ENCODE results near the gene COL4A1.

COL4A1 gene

DNA sequence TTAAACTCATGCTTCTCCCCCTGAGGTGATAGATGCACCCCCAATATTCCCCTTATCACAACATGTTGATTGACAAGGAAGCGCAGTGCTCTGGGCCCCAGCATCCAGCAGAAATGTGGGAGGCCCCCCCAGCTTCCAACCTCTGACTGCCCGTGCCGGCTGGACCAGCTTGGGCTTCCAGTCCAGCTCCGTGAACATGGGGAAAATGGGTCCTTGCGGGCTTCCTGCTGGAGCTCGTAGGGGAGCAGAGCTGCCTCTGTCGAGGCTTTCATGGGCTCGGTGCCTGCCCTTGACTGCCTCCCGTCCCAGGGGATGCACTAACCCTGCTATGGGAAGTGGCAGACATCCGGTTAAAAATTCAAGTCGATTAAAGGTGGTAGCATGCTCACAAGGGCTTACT, 188.9 kb downstream of the COL4A1 start:
- Histone ChIP-seq H2BK15ac (ENCODE audit: low read length) (peak overlapping the region; percentile 81), H3K18ac (ENCODE audit: low read length) (peak overlapping the region; percentile 66), H4K8ac (ENCODE audit: low read depth, low read length) (no peak overlapping the region), H3K14ac (ENCODE audit: low read length) (no peak overlapping the region), H2AFZ (ENCODE audit: low read length) (no peak overlapping the region), H3K23ac (ENCODE audit: low read depth, low read length, poor library complexity) (no peak overlapping the region), H3K27me3 (ENCODE audit: control insufficient read depth in 3 of 3, insufficient read depth in 3 of 3, low read depth in 1 of 3, low read length in 3 of 3) (peaks cover 0 to 2% (median 0%) of the 10 kb centered on the region in 3 experiments), H2BK12ac (ENCODE audit: low read length) (no peak overlapping the region), H3K4ac (ENCODE audit: low read length) (no peak overlapping the region), H3K36me3 (replicated peaks in 1 of 2; ENCODE audit: control insufficient read depth in 2 of 2, insufficient read depth in 2 of 2, low read length in 2 of 2) (no peaks in the 10 kb centered on the region), H2BK5ac (ENCODE audit: low read length) (peak overlapping the region; percentile 31), H3K27ac (replicated peaks; ENCODE audit: low read length) (no peak overlapping the region), H3K79me1 (ENCODE audit: low read depth, low read length) (no peaks in the 10 kb centered on the region), H3K9ac (ENCODE audit: low read depth, low read length, poor library complexity) (no peak overlapping the region), H3K9me3 (replicated peaks in 1 of 2; ENCODE audit: control insufficient read depth in 2 of 2, insufficient read depth in 1 of 2, low read depth in 1 of 2, low read length in 2 of 2) (peaks cover 0 to 3% of the 10 kb centered on the region in 2 donors), H4K91ac (ENCODE audit: low read depth, low read length, poor library complexity) (no peak overlapping the region), H3K4me3 (ENCODE audit: low read length in 2 of 2) (no peak overlapping the region), H2BK120ac (ENCODE audit: low read depth, low read length) (no peak overlapping the region), H2AK5ac (ENCODE audit: low read depth, low read length) (peak overlapping the region; percentile 86), H3K4me1 (ENCODE audit: control insufficient read depth in 2 of 2, insufficient read depth in 1 of 2, low read depth in 1 of 2, low read length in 2 of 2) (peaks cover 6 to 7% of the 10 kb centered on the region in 2 donors), H3K4me2 (ENCODE audit: insufficient read depth, low read length, poor library complexity, severe bottlenecking) (no peak overlapping the region)
- WGBS, 2 donors (ENCODE audit: extremely low coverage in 2 of 2, insufficient read length in 2 of 2, insufficient replicate concordance in 1 of 2), result no CpG with 5 or more reads among the region's 11 CpGs
- no peak for DNase-seq (ENCODE audit: low spot score)

DNA sequence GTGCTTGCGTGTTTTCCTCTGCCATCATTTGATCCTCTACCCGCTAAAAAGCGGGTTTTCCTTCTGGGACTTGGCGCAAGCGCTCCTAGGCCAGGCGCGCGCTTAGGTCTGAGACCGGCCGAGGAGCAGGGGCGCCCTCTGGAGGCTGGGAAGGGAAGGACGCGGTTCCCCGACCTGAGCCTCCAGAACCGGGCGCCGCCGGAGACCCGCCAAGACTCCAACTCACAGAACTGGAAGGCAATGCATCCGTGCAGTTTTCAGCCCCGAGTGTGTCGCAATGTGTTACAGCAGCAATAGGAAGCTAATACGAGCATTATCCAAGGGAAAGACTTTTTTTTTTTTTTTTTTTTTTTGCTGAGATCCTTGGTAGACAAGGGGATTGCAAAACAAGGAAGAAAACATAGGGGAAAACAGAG, 190.9 kb downstream of the COL4A1 start:
- no CpG with 5 or more reads among the region's 23 CpGs for WGBS, 2 donors (ENCODE audit: extremely low coverage in 2 of 2, insufficient read length in 2 of 2, insufficient replicate concordance in 1 of 2)
- Histone ChIP-seq H3K4me1 (ENCODE audit: control insufficient read depth in 2 of 2, insufficient read depth in 1 of 2, low read depth in 1 of 2, low read length in 2 of 2) (peaks cover 6 to 9% of the 10 kb centered on the region in 2 donors), H3K4me2 (ENCODE audit: insufficient read depth, low read length, poor library complexity, severe bottlenecking) (no peak overlapping the region), H4K91ac (ENCODE audit: low read depth, low read length, poor library complexity) (no peak overlapping the region), H2BK5ac (ENCODE audit: low read length) (no peak overlapping the region), H2AK5ac (ENCODE audit: low read depth, low read length) (no peak overlapping the region), H3K18ac (ENCODE audit: low read length) (no peak overlapping the region), H3K23ac (ENCODE audit: low read depth, low read length, poor library complexity) (no peak overlapping the region), H3K9me3 (replicated peaks in 1 of 2; ENCODE audit: control insufficient read depth in 2 of 2, insufficient read depth in 1 of 2, low read depth in 1 of 2, low read length in 2 of 2) (peaks cover 0 to 3% of the 10 kb centered on the region in 2 donors), H2AFZ (ENCODE audit: low read length) (no peak overlapping the region), H4K8ac (ENCODE audit: low read depth, low read length) (no peak overlapping the region), H3K27ac (replicated peaks; ENCODE audit: low read length) (no peak overlapping the region), H3K36me3 (replicated peaks in 1 of 2; ENCODE audit: control insufficient read depth in 2 of 2, insufficient read depth in 2 of 2, low read length in 2 of 2) (no peaks in the 10 kb centered on the region), H3K4ac (ENCODE audit: low read length) (no peak overlapping the region), H3K9ac (ENCODE audit: low read depth, low read length, poor library complexity) (no peak overlapping the region), H3K27me3 (ENCODE audit: control insufficient read depth in 3 of 3, insufficient read depth in 3 of 3, low read depth in 1 of 3, low read length in 3 of 3) (peaks cover 0 to 2% (median 0%) of the 10 kb centered on the region in 3 experiments), H2BK15ac (ENCODE audit: low read length) (no peak overlapping the region), H3K4me3 (ENCODE audit: low read length in 2 of 2) (no peak overlapping the region), H3K14ac (ENCODE audit: low read length) (no peak overlapping the region), H3K79me1 (ENCODE audit: low read depth, low read length) (no peaks in the 10 kb centered on the region), H2BK120ac (ENCODE audit: low read depth, low read length) (no peak overlapping the region), H2BK12ac (ENCODE audit: low read length) (no peak overlapping the region)
- peak; percentile 61 for DNase-seq (ENCODE audit: low spot score)

DNA sequence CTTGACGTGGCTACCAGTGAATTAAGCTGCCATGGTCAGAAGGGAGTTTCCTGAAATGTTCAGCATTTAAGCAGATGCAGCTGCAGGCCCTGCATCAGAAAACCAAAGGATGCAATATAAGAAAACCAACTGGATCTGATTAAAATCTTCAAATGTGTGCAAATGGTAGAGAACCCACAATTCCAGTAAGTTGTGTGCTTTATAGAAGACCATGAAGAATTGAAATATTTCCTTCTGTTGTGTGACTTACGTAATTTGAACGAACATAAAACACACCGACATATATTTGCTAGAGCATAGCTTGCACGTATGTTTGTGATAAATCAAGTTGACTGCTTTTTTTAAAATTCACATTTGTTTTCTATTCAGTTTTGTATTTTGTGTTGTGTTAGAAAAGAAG, 191.4 kb downstream of the COL4A1 start:
- DNase-seq (ENCODE audit: low spot score), result no peak
- H3K36me3 ChIP-seq (replicated peaks in 1 of 2; ENCODE audit: control insufficient read depth in 2 of 2, insufficient read depth in 2 of 2, low read length in 2 of 2), result no peaks in the 10 kb centered on the region
- no peak overlapping the region for H3K23ac ChIP-seq (ENCODE audit: low read depth, low read length, poor library complexity)
- H3K79me1 ChIP-seq (ENCODE audit: low read depth, low read length), result no peaks in the 10 kb centered on the region
- no peak overlapping the region for H3K14ac ChIP-seq (ENCODE audit: low read length)
- no peak overlapping the region for H4K91ac ChIP-seq (ENCODE audit: low read depth, low read length, poor library complexity)
- no peak overlapping the region for H3K18ac ChIP-seq (ENCODE audit: low read length)
- H3K4me2 ChIP-seq (ENCODE audit: insufficient read depth, low read length, poor library complexity, severe bottlenecking), result no peak overlapping the region
- H2BK120ac ChIP-seq (ENCODE audit: low read depth, low read length), result no peak overlapping the region
- no peak overlapping the region for H3K9ac ChIP-seq (ENCODE audit: low read depth, low read length, poor library complexity)
- H3K27ac ChIP-seq (replicated peaks; ENCODE audit: low read length), result no peak overlapping the region
- no peak overlapping the region for H2BK12ac ChIP-seq (ENCODE audit: low read length)
- peaks cover 0 to 3% of the 10 kb centered on the region in 2 donors for H3K9me3 ChIP-seq (replicated peaks in 1 of 2; ENCODE audit: control insufficient read depth in 2 of 2, insufficient read depth in 1 of 2, low read depth in 1 of 2, low read length in 2 of 2)
- no peak overlapping the region for H3K4ac ChIP-seq (ENCODE audit: low read length)
- H3K27me3 ChIP-seq (ENCODE audit: control insufficient read depth in 3 of 3, insufficient read depth in 3 of 3, low read depth in 1 of 3, low read length in 3 of 3), result peaks cover 0 to 2% (median 0%) of the 10 kb centered on the region in 3 experiments
- H2AFZ ChIP-seq (ENCODE audit: low read length), result no peak overlapping the region
- H2BK5ac ChIP-seq (ENCODE audit: low read length), result no peak overlapping the region
- no peak overlapping the region for H2BK15ac ChIP-seq (ENCODE audit: low read length)
- H3K4me3 ChIP-seq (ENCODE audit: low read length in 2 of 2), result no peak overlapping the region
- no CpG with 5 or more reads among the region's 5 CpGs for WGBS, 2 donors (ENCODE audit: extremely low coverage in 2 of 2, insufficient read length in 2 of 2, insufficient replicate concordance in 1 of 2)
- H2AK5ac ChIP-seq (ENCODE audit: low read depth, low read length), result no peak overlapping the region
- H3K4me1 ChIP-seq (ENCODE audit: control insufficient read depth in 2 of 2, insufficient read depth in 1 of 2, low read depth in 1 of 2, low read length in 2 of 2), result peaks cover 6 to 9% of the 10 kb centered on the region in 2 donors
- H4K8ac ChIP-seq (ENCODE audit: low read depth, low read length), result no peak overlapping the region

DNA sequence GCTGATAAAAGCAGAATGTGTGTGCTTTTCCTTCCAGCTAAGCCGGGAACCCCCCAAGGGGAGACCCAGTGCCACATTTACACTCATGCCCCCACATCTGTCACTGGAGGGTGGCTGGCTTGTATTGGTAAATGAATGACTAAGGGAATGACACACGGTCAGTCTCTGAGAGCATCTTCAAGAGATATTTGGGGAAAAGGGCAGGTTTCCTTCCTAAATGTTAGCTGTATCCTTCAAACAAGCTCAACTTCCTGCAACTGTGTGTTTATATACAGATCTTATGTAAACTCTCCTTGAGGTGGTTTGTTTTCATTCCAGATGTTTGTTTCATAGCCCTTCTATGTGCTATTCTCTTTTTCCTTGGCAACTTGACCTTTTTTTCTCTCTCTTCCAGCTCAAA, 192.6 kb downstream of the COL4A1 start:
- H2BK15ac ChIP-seq (ENCODE audit: low read length), result no peak overlapping the region
- H3K36me3 ChIP-seq (replicated peaks in 1 of 2; ENCODE audit: control insufficient read depth in 2 of 2, insufficient read depth in 2 of 2, low read length in 2 of 2), result no peaks in the 10 kb centered on the region
- H4K8ac ChIP-seq (ENCODE audit: low read depth, low read length), result no peak overlapping the region
- no peak overlapping the region for H3K4me2 ChIP-seq (ENCODE audit: insufficient read depth, low read length, poor library complexity, severe bottlenecking)
- H3K4me1 ChIP-seq (ENCODE audit: control insufficient read depth in 2 of 2, insufficient read depth in 1 of 2, low read depth in 1 of 2, low read length in 2 of 2), result peaks cover 8 to 9% of the 10 kb centered on the region in 2 donors
- no peak overlapping the region for H3K9ac ChIP-seq (ENCODE audit: low read depth, low read length, poor library complexity)
- H3K27me3 ChIP-seq (ENCODE audit: control insufficient read depth in 3 of 3, insufficient read depth in 3 of 3, low read depth in 1 of 3, low read length in 3 of 3), result peaks cover 0 to 2% (median 0%) of the 10 kb centered on the region in 3 experiments
- no peak for DNase-seq (ENCODE audit: low spot score)
- H3K23ac ChIP-seq (ENCODE audit: low read depth, low read length, poor library complexity), result no peak overlapping the region
- H3K9me3 ChIP-seq (replicated peaks in 1 of 2; ENCODE audit: control insufficient read depth in 2 of 2, insufficient read depth in 1 of 2, low read depth in 1 of 2, low read length in 2 of 2), result peaks cover 0 to 3% of the 10 kb centered on the region in 2 donors
- H2BK120ac ChIP-seq (ENCODE audit: low read depth, low read length), result no peak overlapping the region
- H2BK5ac ChIP-seq (ENCODE audit: low read length), result no peak overlapping the region
- H2AFZ ChIP-seq (ENCODE audit: low read length), result no peak overlapping the region
- H2AK5ac ChIP-seq (ENCODE audit: low read depth, low read length), result no peak overlapping the region
- no peaks in the 10 kb centered on the region for H3K79me1 ChIP-seq (ENCODE audit: low read depth, low read length)
- H3K4me3 ChIP-seq (ENCODE audit: low read length in 2 of 2), result no peak overlapping the region
- H3K4ac ChIP-seq (ENCODE audit: low read length), result no peak overlapping the region
- WGBS, 2 donors (ENCODE audit: extremely low coverage in 2 of 2, insufficient read length in 2 of 2, insufficient replicate concordance in 1 of 2), result no CpG with 5 or more reads among the region's 2 CpGs
- no peak overlapping the region for H2BK12ac ChIP-seq (ENCODE audit: low read length)
- no peak overlapping the region for H3K14ac ChIP-seq (ENCODE audit: low read length)
- no peak overlapping the region for H3K27ac ChIP-seq (replicated peaks; ENCODE audit: low read length)
- H4K91ac ChIP-seq (ENCODE audit: low read depth, low read length, poor library complexity), result no peak overlapping the region
- H3K18ac ChIP-seq (ENCODE audit: low read length), result no peak overlapping the region

All from neuronal stem cell (in vitro differentiated cells).